Pancreas (tissue), 10 donors: Measurements from ENCODE around the gene ZNF697. TPM values are rescaled to one million over a fixed set of nuclear protein-coding genes. Genes with fewer than 3 reads are reported as not detected.
"Not testable (repeated sequence)": the region's sequence is repeated elsewhere in the genome, so short reads cannot be mapped to it uniquely, and the experiment has no call there.

Source experiments
- ATAC-seq, 4 donors: fragments of 200-7000 bp; cut with Tn5 transposase; one replicate each; pipeline versions ENCODE4 v1.8.0 to v1.9.1; 2020; ENCODE audit warnings: mild to moderate bottlenecking in 4 of 4, moderate library complexity in 4 of 4
- DNase-seq, 6 donors: peaks; one replicate each; pipeline ENCODE4 v3.0.0-alpha.2; 2020
- FAIRE-seq: peaks from 2 replicates; lab custom pipeline; 2012; peaks lifted over from hg19 to GRCh38; lab: Jason Lieb, UNC
- H3K27ac ChIP-seq, 4 donors: fragments of 200-600 bp; sonication (generic); 1 replicate in 3 of 4; 2 replicates in 1 of 4; pipeline versions ENCODE4 v1.5.0 to v1.8.0; 2020
- H3K27me3 ChIP-seq, 4 donors: fragments of 200-600 bp; one replicate each; pipeline ENCODE4 v1.8.0; 2021
- H3K36me3 ChIP-seq, 3 donors: fragments of 200-600 bp; sonication (generic) in 1 of 3; one replicate each; pipeline versions ENCODE4 v1.5.0 to v1.8.0; 2020 to 2021
- H3K4me1 ChIP-seq, 3 donors: fragments of 200-600 bp; one replicate each; pipeline ENCODE4 v1.8.0; 2021
- H3K4me3 ChIP-seq, 4 donors: fragments of 200-600 bp; sonication (generic) in 2 of 4; one replicate each; pipeline versions ENCODE4 v1.5.0 to v1.8.0; 2020 to 2021
- H3K9me3 ChIP-seq, 4 donors: fragments of 200-600 bp; one replicate each; pipeline ENCODE4 v1.8.0; 2021
- CTCF ChIP-seq, 4 donors: fragments of 200-600 bp; sonication (generic) in 3 of 4; IDR thresholded peaks; one replicate each; pipeline versions ENCODE4 v1.5.0 to v1.8.0; 2021; ENCODE audit warnings: antibody characterized with exemption in 4 of 4
- WGBS, 2 donors: extraction: QIAGEN DNeasy Blood & Tissue Kit; methylation state at CpG; one replicate each; pipeline ENCODE4 v1.1.7; 2013; 5-methylcytosine and 5-hydroxymethylcytosine counted together
- intact Hi-C, 3 donors: fragments of 100-400 bp; cut with DNase I; formaldehyde crosslinking; loops; one replicate each; pipeline versions ENCODE4 v1.11.1 to v1.14.2; 2022
- polyA plus RNA-seq, 2 donors: library from polyadenylated mRNA; stranded (reverse); fragments of 200-250 nt; gene quantifications; one replicate each; pipeline ENCODE4 v1.2.3, GENCODE V29; 2013
- total RNA-seq, 6 donors: library from RNA; stranded (reverse); fragmentation: NEBNext Ultra II Directional in 4 of 6; extraction: Animal tissue kit (Norgen Biotek cat#: 25700) in 4 of 6; gene quantifications; one replicate each; pipeline versions ENCODE4 v1.2.1 to v1.2.4, GENCODE V29; 2021 to 2023
- donor health status: healthy with polysubstance abuse.
- donor health status: DM: no; HTN: no; CAD: no; lungs with moderate emphysema.
- donor health status: DM: no; HTN: no; CAD: no.
- donor health status: control.
- donor health status: control.
- donor health status: Bipolar disorder and iron deficiency.
- donor health status: DM: yes; HTN: yes; CAD: no.
- donor health status: DM: no; HTN: no; CAD: no.
- donor health status: DM: no; HTN: no; CAD: no.
- donor health status: DM: yes; HTN: yes; CAD: no.

Gene ZNF697
- total and polyA plus RNA-seq, 8 donors, result 1.3 to 5.9 (median 3.1) TPM

GRCh38 chr1:119611701-119612113 is 36.4 kb downstream of the ZNF697 start:
- DNase-seq (peak; percentile 77 to 99 (median 93)), FAIRE-seq (no peak), ATAC-seq (peak; percentile 77 to 91 (median 88))
- intact Hi-C loops, result loop anchor here in 1 of 3 donors (5.0 kb wide), 1 partner anchor 56 kb away; no protein-coding TSS in a partner anchor
- Histone ChIP-seq H3K4me1 (no peaks in the 10 kb centered on the region), H3K4me3 (no peak overlapping the region), H3K9me3 (no peaks in the 10 kb centered on the region), H3K27ac (no peak overlapping the region), H3K36me3 (no peaks in the 10 kb centered on the region), H3K27me3 (no peaks in the 10 kb centered on the region)
- TF ChIP-seq CTCF (IDR thresholded peaks at IDR 0.05), result peak; percentile 94 to 96 (median 95)
- WGBS, 2 donors, result 9 to 14% methylated on average over 8 of the region's 8 CpGs

- H3K4me1 ChIP-seq, H3K27ac ChIP-seq, H3K4me3 ChIP-seq, H3K9me3 ChIP-seq, ATAC-seq, H3K27me3 ChIP-seq, H3K36me3 ChIP-seq, intact Hi-C loops, DNase-seq, FAIRE-seq: not testable (repeated sequence)
- WGBS, 2 donors, result 81 to 87% methylated on average over 6 of the region's 6 CpGs
Observed at GRCh38 chr1:119608816-119609215, 39.2 kb downstream of the ZNF697 start.

- 93 to 94% methylated on average over 3 to 4 of the region's 6 CpGs for WGBS, 2 donors
- H3K4me1 ChIP-seq, DNase-seq, intact Hi-C loops, H3K27ac ChIP-seq, H3K9me3 ChIP-seq, ATAC-seq, FAIRE-seq, H3K27me3 ChIP-seq, H3K4me3 ChIP-seq, H3K36me3 ChIP-seq: not testable (repeated sequence)
Observed at GRCh38 chr1:119607087-119607807, 40.8 kb downstream of the ZNF697 start.

GRCh38 chr1:119606394-119606793 is 41.7 kb downstream of the ZNF697 start:
- no peak overlapping the region for H3K27ac ChIP-seq
- no peak for DNase-seq
- FAIRE-seq, result no peak

GRCh38 chr1:119605686-119606085 is 42.4 kb downstream of the ZNF697 start:
- no peak for FAIRE-seq
- no peak for ATAC-seq
- H3K27me3 ChIP-seq, result no peaks in the 10 kb centered on the region
- intact Hi-C loops, result no loop called here
- H3K36me3 ChIP-seq, result no peaks in the 10 kb centered on the region
- WGBS, 2 donors, result 95 to 97% methylated on average over 3 of the region's 3 CpGs
- H3K27ac ChIP-seq, result no peak overlapping the region
- DNase-seq, result no peak
- no peaks in the 10 kb centered on the region for H3K9me3 ChIP-seq
- no peaks in the 10 kb centered on the region for H3K4me1 ChIP-seq
- no peak overlapping the region for H3K4me3 ChIP-seq
- TF ChIP-seq CTCF (IDR thresholded peaks at IDR 0.05), result no peak

More at GRCh38 chr1:119606394-119606793, 41.7 kb downstream of the ZNF697 start:
- intact Hi-C loops, result no loop called here
- Histone ChIP-seq H3K4me1 (no peaks in the 10 kb centered on the region), H3K27me3 (no peaks in the 10 kb centered on the region), H3K4me3 (no peak overlapping the region), H3K36me3 (no peaks in the 10 kb centered on the region), H3K9me3 (no peaks in the 10 kb centered on the region)
- WGBS, 2 donors, result 89 to 100% methylated on average over 1 of the region's 1 CpG
- no peak for ATAC-seq
- no peak for TF ChIP-seq CTCF (IDR thresholded peaks at IDR 0.05)

GRCh38 chr1:119605080-119605479 is 43.0 kb downstream of the ZNF697 start:
- H3K36me3 ChIP-seq, H3K4me1 ChIP-seq, H3K4me3 ChIP-seq, intact Hi-C loops, H3K9me3 ChIP-seq, ATAC-seq, DNase-seq, FAIRE-seq, H3K27ac ChIP-seq, H3K27me3 ChIP-seq: not testable (repeated sequence)
- 73 to 86% methylated on average over 8 of the region's 8 CpGs for WGBS, 2 donors
